ENCODE data around the gene PPP2R2B.

GRCh38 chr5:146568161-146568560, 310.4 kb downstream of the PPP2R2B start:
- TF ChIP-seq CTCF (IDR thresholded peaks at IDR 0.05), result no peak
- no peak for TF ChIP-seq POLR2A (IDR thresholded peaks at IDR 0.05)
